Activated T-helper 1 cell treated with Interleukin-2 at 50 U/mL for 16 hours (primary cell): ENCODE measurements around the gene SNX13.

ENCODE experiments used
- DNase-seq: peaks from one replicate; pipeline ENCODE4 v3.0.0-alpha.2; 2020; ENCODE audit warnings: low read depth

The SNX13 gene

GRCh38 chr7:17774716-17775288, 165.5 kb downstream of the SNX13 start:
- DNase-seq: no peak

GRCh38 chr7:17774248-17774647, 166.0 kb downstream of the SNX13 start:
- DNase-seq: no peak

- DNase-seq: no peak
Observed at GRCh38 chr7:17773289-17773626, 167.0 kb downstream of the SNX13 start.

- DNase-seq: no peak
Observed at GRCh38 chr7:17772581-17773288, 167.6 kb downstream of the SNX13 start.

- DNase-seq: no peak
Observed at GRCh38 chr7:17771901-17772408, 168.3 kb downstream of the SNX13 start.

- no peak for DNase-seq
Observed at GRCh38 chr7:17770710-17771375, 169.5 kb downstream of the SNX13 start.

GRCh38 chr7:17769918-17770317, 170.4 kb downstream of the SNX13 start:
- peak; percentile 3 for DNase-seq

GRCh38 chr7:17758008-17758407, 182.3 kb downstream of the SNX13 start:
- DNase-seq: no peak

- no peak for DNase-seq
Observed at GRCh38 chr7:17746020-17746530, 194.2 kb downstream of the SNX13 start.

- no peak for DNase-seq
Observed at GRCh38 chr7:17745610-17746009, 194.7 kb downstream of the SNX13 start.

- no peak for DNase-seq
Observed at GRCh38 chr7:17743316-17743715, 197.0 kb downstream of the SNX13 start.

- no peak for DNase-seq
Observed at GRCh38 chr7:17741426-17741825, 198.9 kb downstream of the SNX13 start.
